HG03520 (cell line): Measurements from ENCODE around the gene ZNRF2.

Experiments used
- ATAC-seq: cut with Tn5 transposase; IDR thresholded peaks from one replicate; pipeline ENCODE4 v1.9.1; 2021; ENCODE audit warnings: mild to moderate bottlenecking, moderate library complexity; ENCODE audit not compliant: unreplicated experiment

ZNRF2 gene

GRCh38 chr7:30320392-30320791, 36.0 kb downstream of the ZNRF2 start:
- no peak for ATAC-seq

DNA sequence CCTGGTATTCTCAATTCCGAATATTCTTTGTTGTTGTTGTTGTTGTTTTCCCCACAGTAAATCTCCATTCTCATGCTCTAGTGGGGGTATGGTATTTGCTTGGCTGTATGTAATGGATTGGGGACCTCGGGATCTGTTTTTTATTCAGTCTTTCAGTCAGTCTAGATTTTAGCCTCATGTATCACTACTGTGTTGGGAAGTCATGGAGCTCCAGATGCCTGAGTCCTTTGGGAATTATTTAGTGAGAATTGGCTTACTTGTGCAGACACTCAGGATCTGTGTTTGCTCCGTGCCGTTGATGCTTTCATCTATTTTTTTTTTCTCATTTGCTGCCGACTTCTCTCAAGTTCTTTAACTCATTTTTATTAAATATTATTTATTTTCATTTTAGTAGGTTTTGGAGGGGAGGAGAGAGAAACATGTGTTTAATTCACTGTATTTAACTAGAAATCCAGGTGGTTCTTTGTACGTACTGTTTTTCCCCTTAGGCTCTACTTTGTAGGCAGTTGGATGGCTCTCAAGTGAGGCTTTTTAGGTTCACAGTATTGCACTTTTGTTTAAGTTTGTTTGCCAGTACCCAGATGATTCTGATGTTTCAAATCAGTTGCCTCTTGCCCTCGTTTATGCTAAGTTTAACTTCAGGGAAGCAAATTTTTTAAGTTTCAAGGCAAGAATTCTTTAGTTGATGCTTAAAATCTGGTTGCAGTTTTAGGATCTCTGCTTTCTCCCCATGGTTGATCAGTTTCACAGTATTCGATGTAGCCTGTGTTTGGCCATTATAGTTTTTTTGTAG, 36.9 kb downstream of the ZNRF2 start:
- no peak for ATAC-seq

DNA sequence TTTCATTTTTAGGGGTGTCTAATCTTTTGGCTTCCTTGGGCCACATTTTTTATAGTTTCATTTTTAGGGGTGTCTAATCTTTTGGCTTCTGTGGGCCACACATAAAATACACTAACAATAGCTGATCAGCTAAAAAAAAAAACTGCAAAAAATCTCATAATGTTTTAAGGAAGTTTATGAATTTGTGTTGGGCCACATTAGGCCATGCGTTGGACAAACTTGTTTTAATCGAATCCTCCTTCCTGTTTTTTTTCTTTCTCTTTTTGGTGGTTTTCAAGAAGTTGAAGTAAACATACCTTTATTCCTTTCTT, 37.4 kb downstream of the ZNRF2 start:
- no peak for ATAC-seq

- ATAC-seq, result peak; percentile 56
Observed at GRCh38 chr7:30322271-30323005, 38.0 kb downstream of the ZNRF2 start.

- peak; percentile 59 for ATAC-seq
Observed at GRCh38 chr7:30323006-30323355, 38.6 kb downstream of the ZNRF2 start.

DNA sequence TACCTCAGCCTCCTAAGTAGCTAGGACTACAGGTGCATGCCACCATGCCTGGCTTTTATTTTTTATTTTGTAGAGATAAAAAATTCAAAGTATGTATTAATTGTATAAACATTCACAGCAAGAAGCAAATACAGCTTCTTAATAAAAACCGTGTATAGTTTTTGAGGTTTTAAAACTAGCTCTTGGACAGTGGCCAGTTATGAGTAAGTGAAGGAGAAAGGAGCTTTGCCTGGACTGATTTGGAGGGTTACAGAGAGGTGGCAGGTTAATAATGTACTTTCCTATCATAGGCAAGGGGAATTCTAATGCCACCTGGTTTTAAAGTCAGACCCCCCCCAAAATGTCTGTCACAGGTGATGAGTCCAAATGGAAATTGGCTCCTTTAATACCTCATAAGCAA, 43.4 kb downstream of the ZNRF2 start:
- no peak for ATAC-seq

DNA sequence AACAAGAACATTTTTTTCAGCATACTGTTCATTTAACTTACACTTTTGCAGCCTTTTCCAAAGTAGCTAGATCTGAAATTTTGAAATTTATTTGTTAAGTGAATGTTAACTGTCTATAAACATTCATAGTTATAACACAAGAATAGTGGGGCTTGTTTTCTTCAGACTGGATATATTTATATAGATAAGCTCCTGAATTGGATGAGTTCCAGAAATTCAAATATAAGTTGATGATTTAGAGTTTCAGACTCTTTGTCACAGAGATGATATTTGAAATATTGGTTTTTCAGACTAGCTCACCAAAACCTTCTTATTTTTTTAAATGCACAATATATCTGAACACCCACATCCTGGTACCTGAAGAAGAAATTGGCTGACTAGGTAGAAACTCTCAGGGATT, 44.0 kb downstream of the ZNRF2 start:
- no peak for ATAC-seq

DNA sequence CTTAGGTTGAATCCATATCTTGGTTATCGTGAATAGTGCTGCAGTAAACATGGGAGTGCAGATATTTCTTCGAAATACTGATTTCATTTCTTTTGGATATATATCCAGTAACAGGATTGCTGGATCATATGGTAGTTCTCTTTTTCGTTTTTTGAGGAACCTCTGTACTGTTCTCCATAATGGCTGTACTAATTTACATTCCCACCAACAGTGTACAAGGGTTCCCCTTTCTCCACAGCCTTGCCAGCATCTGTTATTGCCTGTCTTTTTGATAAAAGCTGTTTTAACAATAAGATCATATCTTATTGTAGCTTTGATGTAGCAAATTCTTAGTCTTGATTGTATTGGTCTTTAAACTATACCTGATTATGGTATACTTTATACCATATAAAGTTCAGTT, 45.3 kb downstream of the ZNRF2 start:
- no peak for ATAC-seq

GRCh38 chr7:30330134-30331111, 46.0 kb downstream of the ZNRF2 start:
- ATAC-seq, result peak; percentile 60

DNA sequence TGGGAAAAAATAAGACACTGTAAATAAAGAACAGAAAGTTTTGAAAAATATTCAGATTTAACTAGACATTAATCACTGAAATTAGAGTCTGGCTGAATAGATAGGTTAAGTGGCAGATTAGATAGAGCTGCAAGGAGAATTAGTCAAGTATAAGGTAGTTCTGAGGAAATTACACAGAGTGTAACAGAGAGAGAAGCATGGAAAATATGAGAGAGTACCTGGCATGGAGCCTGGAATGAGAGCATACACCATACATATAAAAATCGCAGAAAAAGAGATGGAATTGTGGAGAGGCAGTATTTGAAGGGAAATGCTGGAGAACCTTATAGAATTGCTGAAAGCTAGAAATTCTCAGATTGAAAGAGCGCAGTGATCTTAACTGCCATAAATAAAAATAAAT, 46.9 kb downstream of the ZNRF2 start:
- no peak for ATAC-seq

GRCh38 chr7:30332549-30332948, 48.2 kb downstream of the ZNRF2 start:
- ATAC-seq, result no peak

- no peak for ATAC-seq
Observed at GRCh38 chr7:30335763-30336487, 51.5 kb downstream of the ZNRF2 start.

- no peak for ATAC-seq
Observed at GRCh38 chr7:30344513-30344912, 60.1 kb downstream of the ZNRF2 start.

GRCh38 chr7:30347226-30348082, 63.1 kb downstream of the ZNRF2 start:
- ATAC-seq, result peak; percentile 25

GRCh38 chr7:30348083-30348560, 63.7 kb downstream of the ZNRF2 start:
- peak; percentile 72 for ATAC-seq

- no peak for ATAC-seq
Observed at GRCh38 chr7:30349170-30349569, 64.8 kb downstream of the ZNRF2 start.

GRCh38 chr7:30349816-30350215, 65.4 kb downstream of the ZNRF2 start:
- no peak for ATAC-seq

DNA sequence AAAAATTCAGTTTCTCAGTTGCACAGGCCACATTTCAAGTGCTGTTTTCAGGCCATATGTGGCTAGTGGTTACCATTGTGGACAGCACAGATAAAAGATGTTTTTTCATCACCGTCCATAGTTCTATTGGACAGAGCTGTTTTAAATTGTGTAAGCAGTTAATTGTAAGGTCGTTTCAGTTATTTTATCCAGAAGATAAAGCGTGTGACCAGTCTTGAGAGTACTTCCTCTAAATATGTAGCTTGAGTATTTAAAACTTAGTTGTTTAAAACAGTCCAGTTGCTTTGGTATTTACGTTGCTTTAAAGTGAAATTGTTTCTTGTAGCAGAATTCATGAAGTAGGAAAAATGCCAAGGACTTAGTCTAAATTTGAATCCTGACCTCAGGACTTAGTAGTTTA, 66.9 kb downstream of the ZNRF2 start:
- no peak for ATAC-seq

GRCh38 chr7:30351724-30352123, 67.3 kb downstream of the ZNRF2 start:
- no peak for ATAC-seq

DNA sequence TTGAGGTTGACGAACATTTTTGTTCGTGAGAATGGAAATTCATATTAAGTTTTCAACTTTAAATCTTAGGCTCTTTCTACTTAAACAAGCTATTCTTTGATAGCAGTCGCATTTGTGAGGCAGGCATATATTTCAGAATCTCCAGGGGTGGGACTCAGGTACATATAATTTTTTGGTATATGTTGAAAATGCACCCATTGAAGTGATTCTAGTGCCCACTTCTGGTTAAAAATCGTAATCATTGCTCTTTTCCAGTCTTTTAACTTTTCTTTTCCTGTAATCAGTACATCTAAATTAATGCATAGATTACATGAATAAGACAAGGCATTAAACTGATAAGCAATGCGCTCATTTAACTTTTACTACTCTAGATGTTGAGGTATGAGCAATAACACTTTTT, 67.8 kb downstream of the ZNRF2 start:
- ATAC-seq, result no peak
